ENCODE data around the gene EHF.

- TF ChIP-seq CTCF (IDR thresholded peaks at IDR 0.05) (no peak), POLR2A (IDR thresholded peaks at IDR 0.05) (no peak)
Observed at GRCh38 chr11:34609187-34609751, 11.6 kb upstream of the EHF start.

Measured in vagina (tissue), 2 donors.